NK-92 treated with Interleukin-12 subunit alpha and Interleukin-12 subunit beta, amount 100 ng/mL, for 24 hours (cell line): ENCODE data around the gene TCF4.

Experiments
- DNase-seq: peaks from one replicate; lab custom pipeline; 2025; lab: John Stamatoyannopoulos, UW

The TCF4 gene

GRCh38 chr18:55234366-55235093 lies 353.5 kb downstream of the TCF4 start:
- DNase-seq: peak; percentile 60

GRCh38 chr18:55233857-55234256 lies 354.1 kb downstream of the TCF4 start:
- no peak for DNase-seq

DNA sequence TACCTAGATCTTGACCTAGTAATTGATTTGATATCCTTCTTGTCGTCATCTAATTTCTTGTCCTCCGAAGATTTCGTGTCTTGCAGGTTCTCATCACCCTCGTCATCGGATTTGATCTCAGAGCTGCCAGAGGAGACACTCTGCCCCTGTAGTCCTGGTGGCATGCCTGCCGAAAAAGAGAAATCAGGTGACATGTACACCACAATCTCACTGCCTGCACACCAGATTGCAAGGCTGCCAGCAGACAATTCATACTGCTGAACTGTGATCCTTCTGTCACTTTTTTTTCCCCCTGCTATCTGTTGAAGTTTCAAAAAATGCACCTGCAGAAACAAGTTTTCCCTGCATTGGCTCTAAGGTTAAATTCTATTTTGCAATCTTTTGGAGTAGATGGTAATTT lies 355.5 kb downstream of the TCF4 start:
- DNase-seq: no peak

DNA sequence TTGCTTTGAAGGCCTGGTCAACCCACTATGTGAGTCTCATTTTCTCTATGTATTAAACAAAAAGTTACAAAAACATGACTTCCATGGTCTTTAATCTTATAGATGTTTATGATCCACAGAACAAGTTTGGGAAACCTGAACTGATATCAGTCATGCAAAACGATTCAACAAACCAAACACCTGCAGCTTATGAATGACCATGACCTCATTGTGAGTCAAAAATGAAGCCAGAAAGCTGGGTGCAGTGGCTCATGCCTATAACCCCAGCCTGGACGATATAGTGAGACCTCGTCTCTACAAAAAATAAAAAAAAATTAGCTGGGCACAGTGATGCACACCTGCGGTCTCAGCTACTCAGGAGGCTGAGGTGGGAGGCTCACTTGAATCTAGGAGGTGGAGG lies 358.3 kb downstream of the TCF4 start:
- DNase-seq: no peak

GRCh38 chr18:55228707-55229106 lies 359.3 kb downstream of the TCF4 start:
- no peak for DNase-seq

- DNase-seq: no peak
Measured at GRCh38 chr18:55228191-55228590, 359.8 kb downstream of the TCF4 start.

DNA sequence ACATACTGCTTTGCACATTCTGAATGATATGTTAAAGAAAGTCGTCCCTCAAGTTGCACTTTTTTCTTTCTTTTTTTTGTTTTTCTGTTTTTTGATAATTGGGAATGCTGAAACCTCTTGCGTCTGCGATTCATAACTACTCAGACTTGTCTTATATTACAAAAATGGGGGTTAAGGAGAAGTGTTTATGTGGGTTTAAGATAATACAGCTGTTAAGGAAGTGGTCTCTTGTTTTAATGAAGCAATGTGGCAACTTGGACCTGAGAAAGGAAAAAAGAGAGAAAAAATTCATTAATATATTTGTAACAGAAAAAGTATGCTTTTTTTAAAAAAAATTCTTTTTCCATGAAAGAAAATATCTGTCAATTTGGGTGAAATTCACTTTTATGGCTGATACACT lies 360.2 kb downstream of the TCF4 start:
- no peak for DNase-seq

- no peak for DNase-seq
Measured at GRCh38 chr18:55226044-55226443, 361.9 kb downstream of the TCF4 start.

GRCh38 chr18:55224086-55224625 lies 363.8 kb downstream of the TCF4 start:
- no peak for DNase-seq

- no peak for DNase-seq
Measured at GRCh38 chr18:55221622-55222021, 366.4 kb downstream of the TCF4 start.

- no peak for DNase-seq
Measured at GRCh38 chr18:55220523-55220922, 367.5 kb downstream of the TCF4 start.

GRCh38 chr18:55219823-55220222 lies 368.2 kb downstream of the TCF4 start:
- no peak for DNase-seq

DNA sequence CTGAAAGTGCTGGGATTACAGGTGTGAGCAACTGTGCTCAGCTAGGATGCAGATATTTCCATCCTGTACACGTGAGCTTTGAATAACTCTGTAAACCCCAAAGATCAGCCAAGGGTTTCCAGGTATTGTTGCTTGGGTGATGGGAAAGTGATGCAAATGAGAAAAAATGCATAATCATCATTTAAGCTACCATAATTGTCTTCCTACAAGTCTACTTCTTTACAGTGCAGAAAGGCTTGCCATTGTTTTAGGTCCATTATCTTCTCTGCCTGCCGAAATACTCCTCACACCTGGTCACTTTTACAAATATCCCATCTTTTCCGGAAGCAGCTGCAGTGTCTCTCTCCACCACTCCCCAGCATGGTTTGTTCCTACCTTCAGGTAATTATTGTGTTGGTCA lies 368.9 kb downstream of the TCF4 start:
- DNase-seq: no peak

DNA sequence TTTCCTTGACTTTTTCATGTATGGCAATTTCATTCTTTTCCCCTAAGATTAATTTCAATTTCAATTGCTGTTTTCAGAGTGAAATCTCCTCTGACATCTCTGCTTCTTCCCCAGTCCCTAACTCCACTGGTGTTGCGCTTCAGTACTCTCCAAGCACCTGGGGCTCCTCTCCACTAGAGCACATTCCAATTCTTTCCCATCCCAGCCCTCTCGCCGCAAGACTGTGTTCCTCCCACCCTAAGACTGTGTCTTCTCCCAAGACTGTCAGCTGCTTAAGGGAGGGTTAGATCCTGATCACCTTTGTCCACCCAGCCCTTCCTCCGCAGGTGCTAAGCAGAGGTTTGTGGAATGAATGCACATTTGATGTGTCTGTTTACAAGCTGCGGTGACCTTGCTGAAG lies 373.0 kb downstream of the TCF4 start:
- no peak for DNase-seq

DNA sequence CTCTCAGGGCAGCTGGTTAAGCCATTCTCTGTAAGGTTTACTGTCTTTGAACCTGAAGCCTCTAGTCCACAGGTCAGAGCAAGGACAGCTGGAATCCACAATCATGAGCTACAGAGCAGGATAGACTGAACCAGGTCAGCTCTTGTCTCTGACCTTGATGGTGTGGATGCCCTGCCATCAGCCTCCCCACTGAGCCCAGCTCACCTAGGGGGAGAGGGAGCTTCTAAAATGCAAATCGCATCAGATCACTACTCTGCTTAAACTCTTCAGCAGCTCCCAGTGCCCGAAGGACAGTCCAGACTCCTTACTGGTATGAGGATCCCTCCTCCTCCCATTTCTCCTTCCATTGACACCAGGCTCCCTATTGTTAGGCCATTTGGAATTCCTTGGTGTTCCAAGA lies 373.5 kb downstream of the TCF4 start:
- DNase-seq: no peak

DNA sequence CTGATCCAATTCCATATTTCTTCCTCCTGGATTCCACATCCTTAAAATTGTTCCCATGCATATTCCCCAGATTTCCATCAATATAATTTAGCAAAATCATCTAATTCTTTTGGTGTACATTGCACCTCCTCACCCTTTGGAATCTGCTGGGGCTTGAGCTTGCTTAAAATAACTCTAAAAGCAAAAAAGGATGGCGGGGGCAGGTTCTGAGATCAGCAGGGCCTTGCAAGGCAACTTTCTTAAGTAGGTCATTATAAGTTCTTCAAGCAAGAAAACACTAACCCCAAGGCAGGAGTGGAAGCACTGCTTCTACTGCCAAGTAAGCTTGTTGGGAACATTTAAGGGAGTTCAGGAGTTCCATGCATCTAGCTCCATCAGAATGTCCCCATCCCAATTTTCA lies 374.4 kb downstream of the TCF4 start:
- DNase-seq: no peak

DNA sequence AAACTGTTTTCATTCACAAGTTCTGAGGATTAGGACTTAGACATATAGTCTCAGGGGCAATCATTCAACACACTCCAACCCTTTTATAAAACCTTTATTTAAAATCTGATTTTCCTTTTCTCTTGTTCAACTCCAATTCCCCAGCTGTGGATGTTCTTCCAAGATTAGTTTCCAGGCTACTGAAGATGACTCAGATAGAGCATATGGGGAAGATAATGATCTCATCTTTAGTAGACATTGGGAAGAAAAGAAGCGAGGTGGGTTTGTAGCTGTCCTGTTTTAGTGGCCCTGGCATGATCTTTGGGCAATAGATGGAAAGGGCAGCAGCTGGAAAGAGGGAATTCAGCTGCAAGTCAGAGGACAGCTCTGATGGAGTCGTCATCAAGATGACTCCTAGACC lies 381.1 kb downstream of the TCF4 start:
- DNase-seq: no peak

GRCh38 chr18:55202232-55202917 lies 385.6 kb downstream of the TCF4 start:
- DNase-seq: no peak

DNA sequence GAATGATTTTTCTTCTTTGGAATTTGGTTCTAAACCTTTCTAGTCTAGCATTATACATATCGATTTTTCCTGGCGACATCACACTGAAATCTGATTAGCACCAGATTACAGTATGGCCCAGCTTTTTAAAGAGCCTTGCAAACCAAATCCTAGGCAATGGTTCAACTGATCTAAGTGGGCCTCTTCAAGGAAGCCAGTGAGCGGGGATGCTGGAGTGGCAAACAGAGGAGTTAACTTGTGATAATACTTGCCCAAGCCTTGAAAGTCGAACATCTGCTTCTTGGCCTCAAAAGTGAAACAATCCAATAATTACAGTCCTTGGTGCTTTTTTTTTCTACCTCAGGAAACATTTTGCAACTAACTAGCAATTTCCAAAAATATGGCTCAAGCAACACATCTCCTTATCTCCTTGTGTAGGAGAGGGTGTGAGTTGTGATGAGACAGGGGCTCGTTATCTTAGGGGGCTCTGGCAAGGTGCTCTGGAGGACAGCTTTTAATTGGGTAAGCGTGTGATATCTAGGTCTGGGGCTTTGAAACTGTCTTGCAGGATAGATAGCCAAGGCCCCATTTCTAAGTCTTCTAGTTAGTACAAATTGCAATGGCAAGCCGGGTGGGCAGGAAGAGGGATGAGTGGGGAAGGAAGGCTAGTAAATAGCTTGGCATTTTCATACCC lies 388.6 kb downstream of the TCF4 start:
- no peak for DNase-seq

DNA sequence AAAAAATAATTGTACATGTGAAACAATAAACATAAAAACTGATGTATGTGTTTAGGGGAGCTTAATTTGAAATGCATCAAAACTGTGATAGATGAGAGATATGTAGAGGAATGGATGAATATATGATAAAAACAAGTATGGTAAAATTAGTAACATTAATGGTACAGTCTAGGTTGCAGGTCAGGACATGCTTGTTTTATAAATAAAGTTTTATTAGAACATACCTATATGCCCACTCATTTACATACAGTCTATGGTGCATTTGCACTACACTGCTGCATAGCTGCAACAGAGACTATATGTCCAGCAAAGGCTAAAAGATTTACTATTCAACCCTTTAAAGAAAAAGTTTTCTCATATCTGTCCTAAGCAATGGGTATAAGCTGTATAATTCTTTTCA lies 392.1 kb downstream of the TCF4 start:
- no peak for DNase-seq

- no peak for DNase-seq
Measured at GRCh38 chr18:55189972-55190371, 398.0 kb downstream of the TCF4 start.

DNA sequence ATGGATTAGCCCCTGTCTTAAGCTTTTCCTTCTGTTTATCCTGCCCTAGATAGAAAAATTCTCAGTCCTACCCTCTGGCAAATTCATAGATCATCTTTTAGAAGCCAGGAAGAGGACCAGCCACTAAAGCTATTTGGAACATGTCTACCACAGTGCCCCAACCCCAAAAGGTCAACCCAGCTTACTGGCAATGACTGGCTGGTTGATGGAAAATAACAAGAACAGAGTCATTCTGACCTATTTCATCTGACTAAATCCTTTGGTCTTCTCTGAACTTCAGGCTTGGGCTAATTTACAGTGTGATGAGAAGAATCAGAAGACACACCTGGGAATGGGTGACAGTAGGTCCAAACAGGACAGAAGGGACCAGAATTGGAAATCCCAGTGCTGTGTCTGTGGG lies 401.4 kb downstream of the TCF4 start:
- no peak for DNase-seq

DNA sequence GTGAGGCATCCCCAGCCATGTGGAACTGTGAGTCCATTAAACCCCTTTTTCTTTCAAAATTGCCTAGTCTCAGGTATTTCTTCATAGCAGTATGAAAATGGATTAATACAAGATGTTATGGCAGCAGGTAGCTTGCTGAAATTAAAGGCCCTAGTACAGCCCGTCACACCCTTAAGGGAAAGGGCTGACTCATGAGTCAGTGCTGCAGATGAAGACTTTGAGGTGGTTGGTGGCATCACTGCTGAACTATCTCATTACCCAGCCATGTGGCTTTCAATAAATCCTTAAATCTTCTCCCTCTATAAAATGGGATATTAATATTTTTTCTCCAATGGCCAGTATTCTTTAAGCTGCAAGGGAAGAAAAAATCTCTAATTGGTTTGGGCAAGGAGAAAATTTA lies 402.6 kb downstream of the TCF4 start:
- no peak for DNase-seq
